Effector CD8-positive, alpha-beta T cell (primary cell): ENCODE results near the gene IPCEF1.

Experiments used
- DNase-seq: peaks from one replicate; lab custom pipeline; 2025; lab: John Stamatoyannopoulos, UW

The IPCEF1 gene

GRCh38 chr6:154292855-154293519, 63.6 kb downstream of the IPCEF1 start:
- no peak for DNase-seq

GRCh38 chr6:154292066-154292465, 64.5 kb downstream of the IPCEF1 start:
- no peak for DNase-seq

- no peak for DNase-seq
Measured at GRCh38 chr6:154289818-154290508, 66.6 kb downstream of the IPCEF1 start.

- no peak for DNase-seq
Measured at GRCh38 chr6:154285826-154286225, 70.8 kb downstream of the IPCEF1 start.

GRCh38 chr6:154284313-154284853, 72.2 kb downstream of the IPCEF1 start:
- no peak for DNase-seq

DNA sequence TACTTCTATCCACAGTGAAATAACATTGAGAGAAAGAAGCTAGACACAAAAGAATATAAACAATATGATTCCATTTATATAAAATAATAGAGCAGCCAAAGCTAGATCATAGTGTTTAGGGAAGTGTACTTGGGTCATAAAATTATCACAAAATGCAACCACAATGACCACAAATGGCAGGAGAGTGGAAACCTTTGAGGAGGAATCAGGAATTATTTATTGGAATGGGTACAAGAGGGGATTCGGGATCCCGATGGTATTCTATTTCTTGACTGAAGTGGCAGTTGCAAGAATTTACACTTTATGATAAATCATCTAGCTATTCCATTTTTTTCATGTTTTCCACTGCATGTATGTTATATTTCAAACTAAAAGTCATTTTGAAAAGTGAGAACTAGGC, 76.1 kb downstream of the IPCEF1 start:
- no peak for DNase-seq

DNA sequence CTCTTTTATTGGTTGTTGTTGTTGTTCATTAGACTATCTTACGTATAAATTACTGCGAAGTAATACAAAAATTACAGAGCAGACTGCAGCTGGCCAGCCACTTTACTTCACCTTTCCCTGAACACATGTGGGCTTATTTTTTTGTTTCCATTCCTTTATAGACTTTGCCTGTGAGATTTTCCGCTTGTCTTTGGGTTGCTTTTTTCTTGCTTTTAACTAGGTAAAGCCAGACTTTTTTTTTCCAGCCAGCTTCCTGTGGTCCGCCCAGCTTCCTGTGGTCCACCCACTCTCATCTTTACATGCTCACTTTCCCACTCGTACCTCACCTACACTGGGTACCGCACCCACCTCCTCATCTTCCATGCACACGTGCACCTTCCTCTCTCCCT, 79.0 kb downstream of the IPCEF1 start:
- no peak for DNase-seq

DNA sequence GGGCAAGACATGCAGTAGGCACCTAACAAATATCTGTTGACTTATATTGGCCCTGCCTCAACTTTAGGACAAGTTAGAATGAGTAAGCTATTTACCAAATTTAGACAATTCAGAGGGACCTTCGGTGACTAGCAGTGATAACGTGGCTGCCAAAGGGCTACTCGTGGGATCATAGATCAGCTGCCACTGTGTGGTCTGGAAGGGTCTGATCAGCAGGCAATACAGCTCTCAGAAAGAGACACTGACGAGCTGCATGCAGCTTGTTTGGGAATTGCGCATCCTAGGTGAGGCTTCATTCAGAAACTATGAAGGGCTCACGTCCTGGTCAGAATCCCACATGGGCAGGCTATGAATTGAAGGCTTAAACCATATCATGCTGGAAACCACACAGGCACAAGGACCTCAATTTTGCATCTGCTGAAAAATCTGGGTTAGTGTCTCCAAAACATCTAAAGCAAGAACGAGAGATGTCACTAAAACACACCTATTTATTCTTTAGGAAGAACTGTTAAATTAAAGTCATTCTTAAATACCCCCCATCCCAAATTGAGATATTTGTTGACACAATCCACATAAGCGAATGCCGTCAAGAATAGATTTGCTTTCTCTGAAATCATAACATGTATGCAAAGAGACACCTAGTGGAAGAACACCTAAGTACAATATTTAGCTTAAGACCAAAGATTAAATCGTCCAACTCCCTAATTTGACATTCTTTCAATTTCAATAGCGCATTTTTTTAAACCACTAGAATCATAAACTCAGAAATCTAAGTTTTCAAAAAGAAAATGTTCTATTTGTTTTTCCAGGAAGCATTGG, 79.6 kb downstream of the IPCEF1 start:
- DNase-seq = no peak

GRCh38 chr6:154274168-154274567, 82.4 kb downstream of the IPCEF1 start:
- no peak for DNase-seq

- DNase-seq = no peak
Measured at GRCh38 chr6:154268486-154268885, 88.1 kb downstream of the IPCEF1 start.

GRCh38 chr6:154267508-154268106, 89.0 kb downstream of the IPCEF1 start:
- no peak for DNase-seq

- DNase-seq = no peak
Measured at GRCh38 chr6:154266560-154267099, 90.0 kb downstream of the IPCEF1 start.

DNA sequence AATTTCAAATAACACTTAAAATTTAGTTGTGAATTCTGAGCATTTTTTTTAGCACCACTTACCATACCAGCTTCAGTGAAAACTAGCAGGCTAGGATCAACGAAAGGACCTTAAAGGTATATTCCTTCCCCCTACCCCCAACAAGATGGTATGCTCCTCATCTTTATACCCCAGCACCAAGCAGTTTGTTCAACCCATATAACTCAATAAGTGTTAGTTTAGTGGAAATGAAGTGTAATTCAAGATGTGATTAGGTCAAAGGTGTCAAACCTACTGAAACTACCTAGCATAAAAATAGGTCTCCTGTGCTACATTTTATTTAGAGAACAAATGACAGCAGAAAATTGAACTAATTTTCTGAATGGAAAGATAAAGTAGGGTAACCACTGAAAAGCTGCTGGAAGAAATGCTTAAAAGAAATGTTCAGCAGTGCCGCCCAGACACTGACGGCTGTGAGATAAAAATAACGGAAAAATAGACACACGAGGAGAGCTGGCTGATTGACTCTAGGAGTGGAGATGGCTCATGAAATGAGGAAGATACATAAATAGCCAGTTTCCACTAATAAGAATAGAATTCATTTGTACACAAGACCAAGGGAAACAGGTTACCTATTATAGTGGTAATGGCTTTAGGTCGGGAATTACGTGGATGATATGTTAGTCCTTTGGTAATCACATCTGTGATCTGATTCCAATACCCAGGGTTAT, 94.8 kb downstream of the IPCEF1 start:
- no peak for DNase-seq

GRCh38 chr6:154258064-154258757, 98.4 kb downstream of the IPCEF1 start:
- DNase-seq = no peak

DNA sequence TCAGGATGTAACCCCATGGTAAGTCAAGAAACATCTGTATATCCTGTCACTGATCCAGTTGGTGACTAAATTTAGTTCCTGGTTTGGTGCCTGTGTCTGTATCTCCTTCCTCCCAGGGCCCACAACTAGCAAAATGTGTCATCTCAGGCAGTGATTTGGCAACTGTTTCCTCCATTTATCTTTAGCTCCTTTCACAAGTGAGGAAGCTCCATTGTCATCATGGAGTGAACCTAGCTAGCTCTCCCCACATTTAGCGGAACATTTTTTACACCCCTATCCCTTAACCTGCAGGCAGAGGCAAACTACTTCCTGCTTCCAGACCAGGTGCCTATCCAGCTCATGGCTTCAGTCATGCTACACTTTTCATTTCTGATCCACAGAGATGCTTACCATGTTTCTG, 99.5 kb downstream of the IPCEF1 start:
- no peak for DNase-seq

GRCh38 chr6:154252678-154253077, 103.9 kb downstream of the IPCEF1 start:
- no peak for DNase-seq

DNA sequence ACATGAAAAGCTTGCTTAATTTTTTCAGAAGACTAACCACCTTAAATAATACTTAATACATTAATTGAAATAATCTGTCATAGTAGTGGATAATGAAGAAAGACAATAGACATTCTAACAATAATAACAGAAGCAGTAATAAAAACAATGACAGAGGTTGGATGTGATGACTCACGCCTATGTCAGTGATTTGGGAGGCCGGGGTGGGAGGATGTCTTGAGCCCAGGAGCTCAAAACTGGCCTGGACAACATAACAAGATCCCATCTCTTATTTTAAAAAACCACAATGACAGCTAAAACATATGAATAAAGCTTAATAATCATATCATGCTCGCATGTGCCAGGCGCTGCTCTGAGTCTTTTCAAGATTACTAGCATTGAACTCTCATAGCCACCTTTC, 105.5 kb downstream of the IPCEF1 start:
- no peak for DNase-seq

GRCh38 chr6:154249499-154250298, 106.9 kb downstream of the IPCEF1 start:
- DNase-seq = peak; percentile 17

DNA sequence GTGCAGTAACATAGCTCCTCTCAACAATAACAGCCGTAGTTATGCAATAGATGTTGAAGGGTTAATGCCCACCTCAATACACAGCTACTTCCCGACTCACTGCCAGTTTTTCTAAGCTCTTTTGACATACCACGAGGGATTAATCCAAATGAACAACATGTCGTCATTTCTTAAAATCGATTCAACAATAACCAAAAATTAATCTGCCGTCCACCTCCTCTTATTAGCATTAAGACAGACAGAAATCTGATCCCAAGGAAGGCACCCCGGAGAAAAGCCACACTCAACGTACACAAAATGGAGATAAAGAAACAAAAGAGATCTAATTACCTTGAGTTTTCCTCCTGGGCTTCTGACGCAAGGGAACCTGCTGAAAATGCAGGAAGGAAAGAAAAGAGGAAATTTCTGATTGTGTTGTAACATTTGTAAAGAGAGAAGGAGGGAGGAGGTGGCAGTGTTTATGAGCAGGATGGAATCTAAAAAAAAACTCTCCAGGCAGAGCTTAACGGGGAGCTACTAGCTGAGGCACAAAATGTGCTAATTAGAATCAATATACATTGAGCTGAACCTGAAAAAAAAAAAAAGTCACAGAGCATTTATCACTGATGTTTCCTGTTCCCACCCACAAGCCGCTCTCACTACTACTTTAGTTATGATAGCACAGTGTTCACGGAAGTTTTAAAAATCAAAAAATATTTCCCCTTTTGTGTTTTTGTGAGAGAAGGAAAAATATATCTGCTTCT, 109.3 kb downstream of the IPCEF1 start:
- DNase-seq = no peak
